ENCODE data around the gene SLC4A4.

- no peak for TF ChIP-seq POLR2AphosphoS5 (IDR thresholded peaks at IDR 0.05; ENCODE audit: low read depth, low read length)
- TF ChIP-seq ZBTB33 (IDR thresholded peaks at IDR 0.05; ENCODE audit: borderline replicate concordance, low read depth) = no peak
- TF ChIP-seq, protein P1, sequence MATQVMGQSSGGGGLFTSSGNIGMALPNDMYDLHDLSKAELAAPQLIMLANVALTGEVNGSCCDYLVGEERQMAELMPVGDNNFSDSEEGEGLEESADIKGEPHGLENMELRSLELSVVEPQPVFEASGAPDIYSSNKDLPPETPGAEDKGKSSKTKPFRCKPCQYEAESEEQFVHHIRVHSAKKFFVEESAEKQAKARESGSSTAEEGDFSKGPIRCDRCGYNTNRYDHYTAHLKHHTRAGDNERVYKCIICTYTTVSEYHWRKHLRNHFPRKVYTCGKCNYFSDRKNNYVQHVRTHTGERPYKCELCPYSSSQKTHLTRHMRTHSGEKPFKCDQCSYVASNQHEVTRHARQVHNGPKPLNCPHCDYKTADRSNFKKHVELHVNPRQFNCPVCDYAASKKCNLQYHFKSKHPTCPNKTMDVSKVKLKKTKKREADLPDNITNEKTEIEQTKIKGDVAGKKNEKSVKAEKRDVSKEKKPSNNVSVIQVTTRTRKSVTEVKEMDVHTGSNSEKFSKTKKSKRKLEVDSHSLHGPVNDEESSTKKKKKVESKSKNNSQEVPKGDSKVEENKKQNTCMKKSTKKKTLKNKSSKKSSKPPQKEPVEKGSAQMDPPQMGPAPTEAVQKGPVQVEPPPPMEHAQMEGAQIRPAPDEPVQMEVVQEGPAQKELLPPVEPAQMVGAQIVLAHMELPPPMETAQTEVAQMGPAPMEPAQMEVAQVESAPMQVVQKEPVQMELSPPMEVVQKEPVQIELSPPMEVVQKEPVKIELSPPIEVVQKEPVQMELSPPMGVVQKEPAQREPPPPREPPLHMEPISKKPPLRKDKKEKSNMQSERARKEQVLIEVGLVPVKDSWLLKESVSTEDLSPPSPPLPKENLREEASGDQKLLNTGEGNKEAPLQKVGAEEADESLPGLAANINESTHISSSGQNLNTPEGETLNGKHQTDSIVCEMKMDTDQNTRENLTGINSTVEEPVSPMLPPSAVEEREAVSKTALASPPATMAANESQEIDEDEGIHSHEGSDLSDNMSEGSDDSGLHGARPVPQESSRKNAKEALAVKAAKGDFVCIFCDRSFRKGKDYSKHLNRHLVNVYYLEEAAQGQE (IDR thresholded peaks at IDR 0.05; ENCODE audit: low read depth, low read length) = no peak
- TF ChIP-seq, protein P2, sequence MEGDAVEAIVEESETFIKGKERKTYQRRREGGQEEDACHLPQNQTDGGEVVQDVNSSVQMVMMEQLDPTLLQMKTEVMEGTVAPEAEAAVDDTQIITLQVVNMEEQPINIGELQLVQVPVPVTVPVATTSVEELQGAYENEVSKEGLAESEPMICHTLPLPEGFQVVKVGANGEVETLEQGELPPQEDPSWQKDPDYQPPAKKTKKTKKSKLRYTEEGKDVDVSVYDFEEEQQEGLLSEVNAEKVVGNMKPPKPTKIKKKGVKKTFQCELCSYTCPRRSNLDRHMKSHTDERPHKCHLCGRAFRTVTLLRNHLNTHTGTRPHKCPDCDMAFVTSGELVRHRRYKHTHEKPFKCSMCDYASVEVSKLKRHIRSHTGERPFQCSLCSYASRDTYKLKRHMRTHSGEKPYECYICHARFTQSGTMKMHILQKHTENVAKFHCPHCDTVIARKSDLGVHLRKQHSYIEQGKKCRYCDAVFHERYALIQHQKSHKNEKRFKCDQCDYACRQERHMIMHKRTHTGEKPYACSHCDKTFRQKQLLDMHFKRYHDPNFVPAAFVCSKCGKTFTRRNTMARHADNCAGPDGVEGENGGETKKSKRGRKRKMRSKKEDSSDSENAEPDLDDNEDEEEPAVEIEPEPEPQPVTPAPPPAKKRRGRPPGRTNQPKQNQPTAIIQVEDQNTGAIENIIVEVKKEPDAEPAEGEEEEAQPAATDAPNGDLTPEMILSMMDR (IDR thresholded peaks at IDR 0.05) = no peak
- TF ChIP-seq MXI1 (IDR thresholded peaks at IDR 0.05; ENCODE audit: low read depth, low read length) = no peak
- TF ChIP-seq TEAD4 (IDR thresholded peaks at IDR 0.05; ENCODE audit: borderline replicate concordance, insufficient read depth) = no peak
- no peak for TF ChIP-seq EZH2phosphoT487 (IDR thresholded peaks at IDR 0.05; ENCODE audit: borderline replicate concordance, low read depth)
- no peak for TF ChIP-seq GATA2 (CRISPR knock-in tag; IDR thresholded peaks at IDR 0.05)
- TF ChIP-seq NFIC (IDR thresholded peaks at IDR 0.05; ENCODE audit: borderline replicate concordance) = no peak
- TF ChIP-seq USF2 (IDR thresholded peaks at IDR 0.05; ENCODE audit: borderline replicate concordance, low read depth, low read length) = no peak
- TF ChIP-seq PBX3 (IDR thresholded peaks at IDR 0.05) = no peak
- TF ChIP-seq GABPA (IDR thresholded peaks at IDR 0.05; ENCODE audit: low read depth) = no peak
- no peak for TF ChIP-seq EP300 (IDR thresholded peaks at IDR 0.05; ENCODE audit: borderline replicate concordance in 1 of 2, low read depth in 1 of 2, low read length in 1 of 2)
- no peak for TF ChIP-seq SMC3 (IDR thresholded peaks at IDR 0.05; ENCODE audit: low read depth, low read length)
These were observed 67.7 kb downstream of the SLC4A4 start for GRCh38 chr4:71406459-71406963.
